ENCODE results near the gene WHRN. TPM values are rescaled to one million over a fixed set of nuclear protein-coding genes. Genes with fewer than 3 reads are reported as not detected.

The WHRN gene
- total RNA-seq, 4 donors from 2014 or later: 0.82 to 4.1 (median 2.3) TPM

GRCh38 chr9:114427644-114428043, 77.6 kb downstream of the WHRN start:
- no peak for TF ChIP-seq CTCF (IDR thresholded peaks at IDR 0.05; ENCODE audit: low read depth)

GRCh38 chr9:114426046-114426948, 79.0 kb downstream of the WHRN start:
- TF ChIP-seq CTCF (IDR thresholded peaks at IDR 0.05; ENCODE audit: low read depth): no peak

GRCh38 chr9:114425126-114425525, 80.1 kb downstream of the WHRN start:
- no peak for TF ChIP-seq CTCF (IDR thresholded peaks at IDR 0.05; ENCODE audit: low read depth)

GRCh38 chr9:114424126-114424525, 81.1 kb downstream of the WHRN start:
- TF ChIP-seq CTCF (IDR thresholded peaks at IDR 0.05; ENCODE audit: low read depth): no peak

- TF ChIP-seq CTCF (IDR thresholded peaks at IDR 0.05; ENCODE audit: low read depth): no peak
These were observed 82.1 kb downstream of the WHRN start for GRCh38 chr9:114423181-114423580.

- TF ChIP-seq CTCF (IDR thresholded peaks at IDR 0.05; ENCODE audit: low read depth): no peak
These were observed 84.1 kb downstream of the WHRN start for GRCh38 chr9:114421147-114421546.

GRCh38 chr9:114419796-114420195, 85.5 kb downstream of the WHRN start:
- no peak for TF ChIP-seq CTCF (IDR thresholded peaks at IDR 0.05; ENCODE audit: low read depth)
